Thyroid gland (tissue), 4 donors: Measurements from ENCODE around the gene STAT2. TPM values are rescaled to one million over a fixed set of nuclear protein-coding genes. Genes with fewer than 3 reads are reported as not detected.

Source experiments
- DNase-seq, 2 donors: peaks; one replicate each; pipeline ENCODE4 v3.0.0-alpha.2; 2019
- H3K27ac ChIP-seq, 3 donors: fragments of 200-600 bp; sonication (generic); 1 replicate in 2 of 3; 2 replicates in 1 of 3; pipeline ENCODE4 v1.5.1; 2016 to 2019; ENCODE audit warnings: mild to moderate bottlenecking in 1 of 3, moderate library complexity in 1 of 3
- H3K27me3 ChIP-seq: fragments of 200-600 bp; sonication (generic); one replicate; pipeline ENCODE4 v1.5.1; 2019
- H3K36me3 ChIP-seq, 2 donors: fragments of 200-600 bp; sonication (generic); one replicate each; pipeline ENCODE4 v1.5.1; 2016 to 2019
- H3K4me1 ChIP-seq, 2 donors: fragments of 200-600 bp; sonication (generic); one replicate each; pipeline ENCODE4 v1.5.1; 2017 to 2019
- H3K4me3 ChIP-seq, 3 donors: fragments of 200-600 bp; sonication (generic); replicated peaks in 1 of 3; 1 replicate in 2 of 3; 2 replicates in 1 of 3; pipeline ENCODE4 v1.5.1; 2016; ENCODE audit warnings: mild to moderate bottlenecking in 1 of 3
- H3K9me3 ChIP-seq: fragments of 200-600 bp; sonication (generic); one replicate; pipeline ENCODE4 v1.5.1; 2017
- CTCF ChIP-seq, 6 experiments: fragments of 200-600 bp in 3 of 6; fragments of 450-650 bp in 3 of 6; sonication (generic) in 3 of 6; IDR thresholded peaks; one replicate each; pipeline ENCODE4 v1.5.1; 2016 to 2019; ENCODE audit warnings: antibody characterized with exemption in 6 of 6, mild to moderate bottlenecking in 2 of 6, inconsistent platforms in 1 of 6, moderate library complexity in 1 of 6
- POLR2A ChIP-seq, 2 donors: fragments of 450-650 bp; IDR thresholded peaks; one replicate each; pipeline ENCODE4 v1.6.1; 2017; ENCODE audit warnings: antibody characterized with exemption in 2 of 2, mild to moderate bottlenecking in 2 of 2, moderate library complexity in 1 of 2
- WGBS, 2 donors: methylation state at CpG; one replicate each; pipeline ENCODE4 v1.1.5; 2017; 5-methylcytosine and 5-hydroxymethylcytosine counted together
- intact Hi-C: fragments of 100-400 bp; cut with DNase I; formaldehyde crosslinking; loops from one replicate; pipeline ENCODE4 v1.15.1; 2023
- total RNA-seq, 4 donors: library from RNA; depleted of rRNA; stranded (reverse); fragments of >200 nt; gene quantifications; one replicate each; pipeline ENCODE4 v1.2.3, GENCODE V29; 2016

Gene STAT2
- total RNA-seq, 4 donors from 2014 or later: 121 to 166 (median 146) TPM

- H3K27me3 ChIP-seq: no peaks in the 10 kb centered on the region
- 96 to 99% methylated on average over 2 of the region's 2 CpGs for WGBS, 2 donors
- intact Hi-C loops: no loop called here
Observed at GRCh38 chr12:56392331-56392730, 32.4 kb upstream of the STAT2 start.

GRCh38 chr12:56391721-56392120 lies 31.8 kb upstream of the STAT2 start:
- intact Hi-C loops: no loop called here
- Histone ChIP-seq H3K27me3 (no peaks in the 10 kb centered on the region), H3K4me3 (no peak overlapping the region), H3K9me3 (no peaks in the 10 kb centered on the region), H3K27ac (no peak overlapping the region), H3K36me3 (no peaks in the 10 kb centered on the region), H3K4me1 (no peaks in the 10 kb centered on the region)
- 91 to 100% methylated on average over 1 of the region's 1 CpG for WGBS, 2 donors
- TF ChIP-seq POLR2A (IDR thresholded peaks at IDR 0.05) (no peak), CTCF (IDR thresholded peaks at IDR 0.05) (no peak)
- no peak for DNase-seq

More at GRCh38 chr12:56392331-56392730, 32.4 kb upstream of the STAT2 start:
- Histone ChIP-seq H3K4me3 (no peak overlapping the region), H3K9me3 (no peaks in the 10 kb centered on the region), H3K36me3 (no peaks in the 10 kb centered on the region), H3K4me1 (no peaks in the 10 kb centered on the region), H3K27ac (no peak overlapping the region)
- DNase-seq: no peak
- TF ChIP-seq CTCF (IDR thresholded peaks at IDR 0.05) (no peak), POLR2A (IDR thresholded peaks at IDR 0.05) (no peak)

GRCh38 chr12:56389412-56389811 lies 29.5 kb upstream of the STAT2 start:
- no peaks in the 10 kb centered on the region for H3K27me3 ChIP-seq
- no peaks in the 10 kb centered on the region for H3K9me3 ChIP-seq
- intact Hi-C loops: no loop called here
- DNase-seq: no peak
- no peak overlapping the region for H3K4me3 ChIP-seq
- no peak overlapping the region for H3K27ac ChIP-seq
- H3K36me3 ChIP-seq: no peaks in the 10 kb centered on the region
- TF ChIP-seq CTCF (IDR thresholded peaks at IDR 0.05): no peak
- no peak for TF ChIP-seq POLR2A (IDR thresholded peaks at IDR 0.05)
- H3K4me1 ChIP-seq: no peaks in the 10 kb centered on the region
- WGBS, 2 donors: 61% methylated on average over 5 of the region's 5 CpGs

GRCh38 chr12:56387152-56387736 lies 27.3 kb upstream of the STAT2 start:
- Histone ChIP-seq H3K4me1 (no peaks in the 10 kb centered on the region), H3K9me3 (no peaks in the 10 kb centered on the region), H3K27me3 (no peaks in the 10 kb centered on the region), H3K36me3 (no peaks in the 10 kb centered on the region), H3K27ac (no peak overlapping the region), H3K4me3 (no peak overlapping the region)
- WGBS, 2 donors: 41 to 53% methylated on average over 7 of the region's 7 CpGs
- no peak for DNase-seq
- intact Hi-C loops: no loop called here
- no peak for TF ChIP-seq POLR2A (IDR thresholded peaks at IDR 0.05)

- Histone ChIP-seq H3K27me3 (no peaks in the 10 kb centered on the region), H3K4me1 (no peaks in the 10 kb centered on the region), H3K9me3 (no peaks in the 10 kb centered on the region), H3K4me3 (no peak overlapping the region), H3K36me3 (no peaks in the 10 kb centered on the region), H3K27ac (no peak overlapping the region)
- TF ChIP-seq POLR2A (IDR thresholded peaks at IDR 0.05): no peak
- no peak for TF ChIP-seq CTCF (IDR thresholded peaks at IDR 0.05)
- WGBS, 2 donors: 95 to 100% methylated on average over 1 of the region's 1 CpG
- intact Hi-C loops: no loop called here
- peak; percentile 11 to 29 for DNase-seq
Observed at GRCh38 chr12:56385873-56386272, 26.0 kb upstream of the STAT2 start.
